ENCODE results near the gene MMADHC.

GRCh38 chr2:149603248-149603647 lies 15.7 kb upstream of the MMADHC start:
- TF ChIP-seq POLR2A (IDR thresholded peaks at IDR 0.05) (no peak), EP300 (IDR thresholded peaks at IDR 0.05) (no peak)
- TF ChIP-seq, protein P1, sequence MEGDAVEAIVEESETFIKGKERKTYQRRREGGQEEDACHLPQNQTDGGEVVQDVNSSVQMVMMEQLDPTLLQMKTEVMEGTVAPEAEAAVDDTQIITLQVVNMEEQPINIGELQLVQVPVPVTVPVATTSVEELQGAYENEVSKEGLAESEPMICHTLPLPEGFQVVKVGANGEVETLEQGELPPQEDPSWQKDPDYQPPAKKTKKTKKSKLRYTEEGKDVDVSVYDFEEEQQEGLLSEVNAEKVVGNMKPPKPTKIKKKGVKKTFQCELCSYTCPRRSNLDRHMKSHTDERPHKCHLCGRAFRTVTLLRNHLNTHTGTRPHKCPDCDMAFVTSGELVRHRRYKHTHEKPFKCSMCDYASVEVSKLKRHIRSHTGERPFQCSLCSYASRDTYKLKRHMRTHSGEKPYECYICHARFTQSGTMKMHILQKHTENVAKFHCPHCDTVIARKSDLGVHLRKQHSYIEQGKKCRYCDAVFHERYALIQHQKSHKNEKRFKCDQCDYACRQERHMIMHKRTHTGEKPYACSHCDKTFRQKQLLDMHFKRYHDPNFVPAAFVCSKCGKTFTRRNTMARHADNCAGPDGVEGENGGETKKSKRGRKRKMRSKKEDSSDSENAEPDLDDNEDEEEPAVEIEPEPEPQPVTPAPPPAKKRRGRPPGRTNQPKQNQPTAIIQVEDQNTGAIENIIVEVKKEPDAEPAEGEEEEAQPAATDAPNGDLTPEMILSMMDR (IDR thresholded peaks at IDR 0.05): no peak
